Subcutaneous adipose tissue (tissue), 4 donors: ENCODE results near the gene ANKRD63. TPM values are rescaled to one million over a fixed set of nuclear protein-coding genes. Genes with fewer than 3 reads are reported as not detected.

Experiments
- CTCF ChIP-seq: fragments of 450-650 bp; IDR thresholded peaks from one replicate; pipeline ENCODE4 v1.5.1; 2016; ENCODE audit warnings: low read depth, mild to moderate bottlenecking, control low read depth, antibody characterized with exemption, moderate library complexity
- total RNA-seq, 4 donors: library from RNA; depleted of rRNA; stranded (reverse); fragments of >200 nt; gene quantifications; one replicate each; pipeline ENCODE4 v1.1.0, GENCODE V29; 2016

Gene ANKRD63
- total RNA-seq, 4 donors from 2014 or later: not detected

GRCh38 chr15:40275954-40276353 lies 6.9 kb downstream of the ANKRD63 start:
- no peak for TF ChIP-seq CTCF

GRCh38 chr15:40275523-40275922 lies 7.3 kb downstream of the ANKRD63 start:
- TF ChIP-seq CTCF: no peak

GRCh38 chr15:40274350-40275274 lies 8.3 kb downstream of the ANKRD63 start:
- no peak for TF ChIP-seq CTCF

GRCh38 chr15:40273428-40273827 lies 9.4 kb downstream of the ANKRD63 start:
- TF ChIP-seq CTCF: no peak

- no peak for TF ChIP-seq CTCF
Measured at GRCh38 chr15:40272485-40273056, 10.3 kb downstream of the ANKRD63 start.

- TF ChIP-seq CTCF: no peak
Measured at GRCh38 chr15:40271685-40272484, 11.0 kb downstream of the ANKRD63 start.
